Smooth muscle cell (in vitro differentiated cells): ENCODE measurements around the gene CYSRT1. TPM values are rescaled to one million over a fixed set of nuclear protein-coding genes. Genes with fewer than 3 reads are reported as not detected.

Experiments
- DNase-seq: peaks from one replicate; lab custom pipeline; 2025; ENCODE audit not compliant: unreplicated experiment; lab: John Stamatoyannopoulos, UW
- H2AFZ ChIP-seq: fragments of 200-600 bp; sonication (generic); 2 replicates; pipeline ENCODE4 v1.6.0; 2016; ENCODE audit warnings: antibody characterized with exemption, low read depth, mild to moderate bottlenecking
- H3F3A ChIP-seq: fragments of 200-600 bp; sonication (generic); 2 replicates; pipeline ENCODE4 v1.6.0; 2017; ENCODE audit warnings: antibody characterized with exemption, low read depth
- H3K27ac ChIP-seq: fragments of 200-600 bp; sonication (generic); 2 replicates; pipeline ENCODE4 v1.5.1; 2016; ENCODE audit warnings: low read depth, mild to moderate bottlenecking
- H3K27me3 ChIP-seq: fragments of 200-600 bp; sonication (generic); 2 replicates; pipeline ENCODE4 v1.6.1; 2016; ENCODE audit warnings: low read depth, mild to moderate bottlenecking
- H3K36me3 ChIP-seq: fragments of 200-600 bp; sonication (generic); 2 replicates; pipeline ENCODE4 v1.5.1; 2016; ENCODE audit warnings: low read depth
- H3K4me1 ChIP-seq: fragments of 200-600 bp; sonication (generic); 2 replicates; pipeline ENCODE4 v1.5.1; 2016; ENCODE audit warnings: low read depth
- H3K4me2 ChIP-seq: fragments of 200-600 bp; sonication (generic); 2 replicates; pipeline ENCODE4 v1.6.0; 2016; ENCODE audit warnings: mild to moderate bottlenecking
- H3K4me3 ChIP-seq: fragments of 200-600 bp; sonication (generic); 2 replicates; pipeline ENCODE4 v1.5.1; 2016; ENCODE audit warnings: mild to moderate bottlenecking
- H3K79me2 ChIP-seq: fragments of 200-600 bp; sonication (generic); 2 replicates; pipeline ENCODE4 v1.6.0; 2016; ENCODE audit warnings: low read depth, mild to moderate bottlenecking
- H3K9ac ChIP-seq: fragments of 200-600 bp; sonication (generic); 2 replicates; pipeline ENCODE4 v1.6.0; 2016; ENCODE audit warnings: low read depth
- H3K9me3 ChIP-seq: fragments of 200-600 bp; sonication (generic); replicated peaks from 2 replicates; pipeline ENCODE4 v1.5.1; 2016; ENCODE audit warnings: low read depth
- H4K20me1 ChIP-seq: fragments of 200-600 bp; sonication (generic); 2 replicates; pipeline ENCODE4 v1.6.0; 2016; ENCODE audit warnings: low read depth
- WGBS: methylation state at CpG from one replicate; pipeline ENCODE4 v1.1.7; 2016; ENCODE audit warnings: low lambda C conversion rate; 5-methylcytosine and 5-hydroxymethylcytosine counted together
- polyA plus RNA-seq: library from polyadenylated mRNA; unstranded; fragments of >200 nt; fragmentation: Nextera tagmentation; extraction: Ambion mirVana; gene quantifications from 2 replicates; pipeline ENCODE4 v1.2.1, GENCODE V29; 2016
- total RNA-seq: library from RNA; depleted of rRNA; stranded (reverse); fragments of >200 nt; gene quantifications from 2 replicates; pipeline ENCODE4 v1.2.3, GENCODE V29; 2014
- TF ChIP-seq, protein P1 (sequence below): fragments of 200-600 bp; sonication (generic); IDR thresholded peaks from 2 replicates; pipeline ENCODE4 v1.5.1; 2017; ENCODE audit warnings: borderline replicate concordance, mild to moderate bottlenecking, antibody characterized with exemption; ENCODE audit not compliant: insufficient read depth, poor library complexity, severe bottlenecking

The CYSRT1 gene
- total and polyA plus RNA-seq, 2 experiments from 2014 or later = 2.3 to 2.4 TPM

DNA sequence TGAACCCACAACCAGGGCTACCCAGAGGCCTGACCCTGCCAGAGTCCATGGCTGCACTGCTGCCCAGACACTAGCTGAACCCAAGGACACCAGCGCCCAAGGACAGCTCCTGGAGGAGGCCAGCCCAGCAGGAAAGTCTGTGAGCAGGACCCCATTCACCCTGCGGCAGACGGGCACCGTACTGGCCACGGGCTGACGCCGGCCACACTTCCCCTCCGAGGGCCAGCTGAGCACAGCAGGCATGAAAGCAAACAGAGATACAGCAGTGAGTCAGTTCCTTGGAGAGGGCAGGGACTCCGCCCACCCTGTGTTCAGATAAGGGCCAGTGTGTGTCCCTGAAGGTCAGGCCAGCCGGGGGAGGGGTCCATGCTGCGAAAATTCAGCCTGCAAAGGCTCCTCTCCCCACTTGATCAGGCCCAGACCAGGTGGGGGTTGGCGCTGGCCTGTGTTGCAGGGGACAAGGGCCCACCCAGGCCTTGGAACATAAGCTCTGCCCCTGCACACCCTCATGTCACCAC lies 6.2 kb upstream of the CYSRT1 start:
- Histone ChIP-seq H3K4me3 (no peak overlapping the region), H3K27me3 (no peaks in the 10 kb centered on the region), H3K4me2 (peak overlapping the region; percentile 33), H2AFZ (no peak overlapping the region), H3K9ac (no peak overlapping the region), H3K79me2 (no peaks in the 10 kb centered on the region), H3K9me3 (no peaks in the 10 kb centered on the region), H3K36me3 (no peaks in the 10 kb centered on the region), H3K27ac (peak overlapping the region; percentile 2), H3F3A (no peaks in the 10 kb centered on the region), H4K20me1 (no peaks in the 10 kb centered on the region), H3K4me1 (peaks cover 8% of the 10 kb centered on the region)
- TF ChIP-seq, protein P1, sequence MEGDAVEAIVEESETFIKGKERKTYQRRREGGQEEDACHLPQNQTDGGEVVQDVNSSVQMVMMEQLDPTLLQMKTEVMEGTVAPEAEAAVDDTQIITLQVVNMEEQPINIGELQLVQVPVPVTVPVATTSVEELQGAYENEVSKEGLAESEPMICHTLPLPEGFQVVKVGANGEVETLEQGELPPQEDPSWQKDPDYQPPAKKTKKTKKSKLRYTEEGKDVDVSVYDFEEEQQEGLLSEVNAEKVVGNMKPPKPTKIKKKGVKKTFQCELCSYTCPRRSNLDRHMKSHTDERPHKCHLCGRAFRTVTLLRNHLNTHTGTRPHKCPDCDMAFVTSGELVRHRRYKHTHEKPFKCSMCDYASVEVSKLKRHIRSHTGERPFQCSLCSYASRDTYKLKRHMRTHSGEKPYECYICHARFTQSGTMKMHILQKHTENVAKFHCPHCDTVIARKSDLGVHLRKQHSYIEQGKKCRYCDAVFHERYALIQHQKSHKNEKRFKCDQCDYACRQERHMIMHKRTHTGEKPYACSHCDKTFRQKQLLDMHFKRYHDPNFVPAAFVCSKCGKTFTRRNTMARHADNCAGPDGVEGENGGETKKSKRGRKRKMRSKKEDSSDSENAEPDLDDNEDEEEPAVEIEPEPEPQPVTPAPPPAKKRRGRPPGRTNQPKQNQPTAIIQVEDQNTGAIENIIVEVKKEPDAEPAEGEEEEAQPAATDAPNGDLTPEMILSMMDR = no peak
- WGBS = 28% methylated on average over 12 of the region's 12 CpGs
- DNase-seq = no peak

DNA sequence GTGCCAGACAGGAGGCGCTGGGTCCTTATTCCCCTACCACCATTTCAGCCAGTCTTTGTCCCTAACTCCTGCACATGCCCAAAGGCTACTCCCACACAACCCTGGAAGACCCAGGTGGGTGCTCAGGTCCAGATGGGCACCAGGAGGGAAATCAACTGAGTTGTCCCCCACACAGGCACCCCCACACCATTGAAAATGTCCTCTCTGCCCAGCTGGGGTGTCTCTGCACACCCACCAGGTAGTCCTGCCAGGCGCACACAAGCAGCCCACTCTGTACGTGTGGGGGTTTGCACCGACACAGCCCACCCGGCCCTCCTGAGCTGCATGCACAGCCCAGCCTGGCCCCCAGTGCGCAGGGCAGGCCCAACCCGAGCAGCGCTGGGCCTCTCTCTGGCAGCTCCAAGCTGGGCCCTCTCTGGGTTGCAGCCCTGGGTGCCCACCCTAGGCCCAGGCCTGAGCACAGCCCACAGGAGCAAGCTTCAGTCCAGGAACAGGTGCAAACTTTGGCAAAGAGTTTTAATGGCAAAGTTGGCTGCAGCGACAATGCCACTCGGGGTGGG lies 5.1 kb upstream of the CYSRT1 start:
- no peak overlapping the region for H3K27ac ChIP-seq
- no peaks in the 10 kb centered on the region for H4K20me1 ChIP-seq
- 94% methylated on average over 10 of the region's 10 CpGs for WGBS
- H3K79me2 ChIP-seq = no peaks in the 10 kb centered on the region
- H3K36me3 ChIP-seq = no peaks in the 10 kb centered on the region
- TF ChIP-seq, protein P1 = no peak
- no peaks in the 10 kb centered on the region for H3F3A ChIP-seq
- H3K4me3 ChIP-seq = no peak overlapping the region
- H3K9me3 ChIP-seq = no peaks in the 10 kb centered on the region
- peaks cover 8% of the 10 kb centered on the region for H3K4me1 ChIP-seq
- H3K4me2 ChIP-seq = no peak overlapping the region
- DNase-seq = no peak
- no peak overlapping the region for H2AFZ ChIP-seq
- H3K9ac ChIP-seq = no peak overlapping the region
- no peaks in the 10 kb centered on the region for H3K27me3 ChIP-seq

- no peaks in the 10 kb centered on the region for H3F3A ChIP-seq
- no peak overlapping the region for H3K4me2 ChIP-seq
- H3K4me1 ChIP-seq = peaks cover 8% of the 10 kb centered on the region
- TF ChIP-seq, protein P1 = no peak
- no peaks in the 10 kb centered on the region for H3K79me2 ChIP-seq
- H3K27me3 ChIP-seq = no peaks in the 10 kb centered on the region
- H3K27ac ChIP-seq = no peak overlapping the region
- H4K20me1 ChIP-seq = no peaks in the 10 kb centered on the region
- H3K9me3 ChIP-seq = no peaks in the 10 kb centered on the region
- H3K9ac ChIP-seq = no peak overlapping the region
- H2AFZ ChIP-seq = no peak overlapping the region
- WGBS = 93% methylated on average over 47 of the region's 52 CpGs
- H3K4me3 ChIP-seq = no peak overlapping the region
- DNase-seq = no peak
- H3K36me3 ChIP-seq = no peaks in the 10 kb centered on the region
Measured at GRCh38 chr9:137220317-137221094, 4.5 kb upstream of the CYSRT1 start.
